HG03575 (cell line): ENCODE data around the gene SEMA5A.

Experiments
- ATAC-seq: cut with Tn5 transposase; IDR thresholded peaks from one replicate; pipeline ENCODE4 v1.9.1; 2021; ENCODE audit not compliant: unreplicated experiment, insufficient number of reproducible peaks, low FRiP score; ENCODE audit errors: extremely low read depth

The SEMA5A gene

GRCh38 chr5:9549941-9550340 is 4.1 kb upstream of the SEMA5A start:
- ATAC-seq, result no peak

- ATAC-seq, result no peak
Observed at GRCh38 chr5:9547122-9547947, 1.5 kb upstream of the SEMA5A start.

- ATAC-seq, result no peak
Observed at GRCh38 chr5:9545136-9545991, 511 bp downstream of the SEMA5A start.

DNA sequence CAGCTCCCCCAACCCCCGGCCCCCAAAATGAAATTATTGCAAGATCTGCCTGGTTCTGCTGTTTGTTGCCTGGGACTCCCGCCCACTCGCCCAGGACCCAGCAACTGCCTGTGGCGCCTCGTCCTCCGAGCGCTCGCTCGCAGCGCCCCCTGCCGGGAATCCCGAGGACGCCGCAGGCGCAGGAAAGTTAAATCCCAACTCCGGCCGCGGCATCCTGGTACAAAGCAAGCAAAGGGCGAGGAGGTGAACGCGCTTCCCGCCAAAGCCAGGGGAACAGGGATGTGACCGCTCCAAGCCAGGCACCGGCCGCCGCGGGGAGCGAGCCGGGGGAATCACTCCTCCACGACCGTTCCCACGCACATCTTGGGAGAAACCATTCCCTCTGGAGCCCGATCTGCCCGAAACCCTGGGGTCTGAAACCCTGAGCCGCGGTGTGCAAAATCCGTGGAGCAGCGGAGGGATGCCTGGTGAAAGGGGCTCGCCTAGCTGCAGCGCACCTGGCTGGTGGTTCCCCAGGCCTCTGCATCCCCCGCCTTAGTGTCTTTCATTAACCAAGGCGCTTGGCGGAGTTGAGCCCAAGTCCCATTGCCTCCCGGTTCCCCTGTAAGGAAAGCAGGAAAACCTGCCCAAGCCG is 1.3 kb downstream of the SEMA5A start:
- no peak for ATAC-seq

GRCh38 chr5:9544056-9544455 is 1.8 kb downstream of the SEMA5A start:
- no peak for ATAC-seq

DNA sequence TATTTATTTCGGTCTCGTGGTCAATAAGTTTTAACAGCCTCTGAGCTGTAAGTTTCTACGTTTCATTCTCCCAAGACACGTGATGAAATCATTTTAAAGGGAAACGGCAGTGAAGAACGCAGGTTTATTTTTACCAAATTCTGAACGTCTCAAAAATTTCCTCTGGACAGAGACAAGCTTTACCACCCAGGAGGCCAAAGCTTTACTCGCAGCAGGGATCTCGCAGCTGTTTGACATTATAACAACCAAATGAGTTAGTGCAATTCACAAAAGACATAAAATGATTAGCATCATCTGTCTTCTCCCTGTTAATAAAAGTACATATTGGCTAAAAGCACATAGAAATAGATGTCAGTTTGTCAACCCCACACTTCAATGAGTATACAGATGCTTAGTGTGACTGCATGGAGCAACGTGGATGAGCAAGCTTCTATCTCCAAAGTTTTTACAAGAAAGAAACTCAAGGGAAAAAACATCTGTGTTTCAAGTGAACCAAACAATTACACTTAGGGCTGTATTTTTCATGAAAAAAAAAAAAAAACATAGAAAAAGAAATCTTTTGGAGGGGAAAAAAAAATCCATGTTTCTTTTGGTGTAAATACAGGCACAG is 2.5 kb downstream of the SEMA5A start:
- ATAC-seq, result no peak

DNA sequence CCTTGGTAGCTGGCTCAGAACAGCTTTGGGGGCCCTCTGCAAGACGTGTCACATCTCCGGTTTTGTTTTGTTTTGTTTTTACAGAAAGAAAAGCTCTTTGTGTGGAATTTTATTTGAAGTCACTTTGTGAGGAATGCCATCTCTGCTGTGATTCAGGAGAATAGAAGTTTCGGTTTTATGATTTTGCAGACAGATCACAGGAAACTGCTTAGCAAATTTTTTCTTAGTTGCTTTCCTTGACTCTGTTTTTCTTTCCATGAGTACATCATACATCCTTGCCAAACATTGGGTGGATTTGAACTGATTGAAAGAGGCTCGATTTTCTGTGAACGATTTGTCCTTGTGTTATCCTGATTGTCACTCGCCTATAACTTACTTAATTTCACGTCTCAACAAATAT is 5.1 kb downstream of the SEMA5A start:
- no peak for ATAC-seq

DNA sequence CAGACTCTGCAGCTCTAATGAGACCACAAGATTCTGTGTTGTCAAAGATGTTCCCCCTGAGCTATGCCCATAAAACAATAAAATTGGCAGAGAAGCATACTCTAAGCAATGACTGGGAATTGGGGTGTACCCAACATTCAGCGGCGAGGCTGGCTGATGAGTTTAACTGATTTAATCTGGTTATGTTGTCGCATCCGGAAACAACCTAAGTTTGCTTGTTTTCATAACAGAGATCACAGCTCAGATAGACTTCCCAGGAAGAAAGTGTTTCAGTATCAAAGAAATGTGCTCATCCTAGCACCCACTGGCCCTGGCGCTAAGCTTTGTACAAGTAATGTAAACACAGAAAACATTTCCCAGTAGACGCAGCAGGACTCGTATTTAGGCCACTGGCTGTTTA is 7.4 kb downstream of the SEMA5A start:
- ATAC-seq, result no peak

- ATAC-seq, result no peak
Observed at GRCh38 chr5:9537223-9538141, 8.4 kb downstream of the SEMA5A start.

- no peak for ATAC-seq
Observed at GRCh38 chr5:9536717-9537116, 9.2 kb downstream of the SEMA5A start.

DNA sequence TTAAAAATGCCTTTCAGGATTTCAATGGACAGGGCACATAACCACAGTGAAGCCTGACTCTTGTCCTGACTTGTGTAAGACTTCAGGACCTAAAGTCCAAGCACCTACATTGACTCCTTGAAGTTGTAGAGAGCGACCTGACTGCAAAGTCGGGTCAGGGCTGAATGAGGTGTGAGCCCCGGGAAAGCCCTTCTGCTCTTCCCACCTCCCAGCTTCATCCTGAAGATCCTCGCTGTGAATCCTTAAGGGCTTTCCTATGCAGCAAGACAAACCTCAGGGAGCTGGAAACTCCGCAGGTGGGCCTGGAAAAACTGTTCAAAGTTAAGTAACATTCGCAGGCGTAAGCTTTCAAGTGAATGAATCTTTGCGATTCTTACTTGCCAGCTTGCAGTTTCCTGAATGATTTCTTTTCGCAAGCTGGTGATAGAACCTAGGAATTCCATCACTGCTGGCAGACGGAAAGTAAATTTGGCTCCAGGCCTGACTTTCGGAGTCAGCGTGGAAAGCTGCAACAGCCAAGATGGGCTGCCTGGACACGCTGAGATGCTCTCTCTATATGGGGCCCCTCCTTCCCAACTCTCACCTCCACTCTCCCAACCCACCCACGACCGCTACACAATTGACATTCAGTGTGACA is 10.9 kb downstream of the SEMA5A start:
- ATAC-seq, result no peak

DNA sequence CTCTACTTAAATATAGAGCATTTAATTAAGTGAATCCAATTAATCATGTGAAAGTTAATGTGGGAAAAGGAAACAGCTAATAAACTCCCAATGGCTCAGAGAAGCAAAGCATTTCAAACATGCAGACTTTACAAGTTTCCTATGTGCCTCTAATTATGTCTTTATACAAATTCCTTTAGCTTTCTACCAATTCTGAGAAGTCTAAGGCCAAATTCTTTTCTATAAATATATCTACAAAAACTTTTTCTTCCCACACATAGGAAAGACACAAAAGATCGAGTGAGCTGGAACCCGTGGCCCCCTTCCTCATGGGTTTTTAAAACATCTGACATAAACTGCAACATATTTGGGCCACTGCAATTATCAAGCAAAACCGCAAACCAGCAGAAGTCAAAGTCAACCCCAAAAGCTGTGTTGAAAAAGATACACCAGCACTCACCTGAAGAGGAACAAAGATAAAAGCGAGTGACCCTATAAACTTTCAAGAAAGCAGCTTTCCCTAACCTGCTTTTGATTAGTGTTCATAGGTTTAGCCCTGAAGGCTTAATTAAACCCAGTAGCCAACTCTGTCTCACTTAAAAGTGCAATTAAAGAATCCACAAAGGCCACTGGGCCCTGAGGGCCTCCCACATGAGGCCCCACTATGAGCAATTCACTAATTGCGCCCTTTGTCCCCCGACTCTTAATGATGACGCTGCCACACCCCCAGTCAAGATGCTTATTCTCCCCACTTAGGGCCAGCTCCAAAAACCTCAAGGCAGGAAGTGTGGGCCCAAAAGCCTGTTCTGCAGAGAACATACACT is 12.1 kb downstream of the SEMA5A start:
- no peak for ATAC-seq

DNA sequence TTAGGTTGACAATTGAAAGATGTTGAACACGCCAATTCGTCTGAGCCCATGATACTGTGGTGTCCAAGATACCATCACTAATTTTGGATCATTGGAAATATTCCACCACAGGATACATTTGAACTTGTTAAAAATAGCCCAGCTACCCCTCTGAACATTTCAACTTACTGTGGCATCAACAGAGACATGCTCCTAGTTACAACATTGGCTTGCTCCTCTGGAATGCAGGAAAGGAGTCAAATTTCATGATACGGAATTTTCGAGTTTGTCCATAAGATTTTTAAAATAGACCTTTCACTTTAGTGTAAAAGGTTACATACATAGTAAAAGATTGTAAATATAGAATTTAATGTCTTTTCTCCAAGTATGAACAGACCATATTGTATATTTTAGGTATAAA is 12.8 kb downstream of the SEMA5A start:
- no peak for ATAC-seq

DNA sequence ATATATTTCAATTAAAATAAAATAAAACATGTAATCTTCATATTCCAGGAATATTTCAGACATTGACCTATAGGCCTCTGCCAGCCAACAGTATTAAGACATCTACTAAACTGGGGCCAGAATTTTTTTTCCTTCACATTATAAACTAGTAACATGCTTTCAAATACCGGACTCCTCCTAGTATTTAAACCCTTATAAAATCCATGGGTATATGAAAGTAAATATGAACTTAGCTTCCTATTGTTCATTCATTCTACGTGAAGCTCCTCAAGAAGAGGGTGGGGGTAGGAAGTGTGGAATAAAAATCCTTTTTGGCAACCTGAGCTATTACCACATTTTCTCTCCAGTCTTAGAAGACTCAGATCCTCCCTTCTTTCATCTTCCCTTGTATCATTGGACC is 16.4 kb downstream of the SEMA5A start:
- ATAC-seq, result no peak

DNA sequence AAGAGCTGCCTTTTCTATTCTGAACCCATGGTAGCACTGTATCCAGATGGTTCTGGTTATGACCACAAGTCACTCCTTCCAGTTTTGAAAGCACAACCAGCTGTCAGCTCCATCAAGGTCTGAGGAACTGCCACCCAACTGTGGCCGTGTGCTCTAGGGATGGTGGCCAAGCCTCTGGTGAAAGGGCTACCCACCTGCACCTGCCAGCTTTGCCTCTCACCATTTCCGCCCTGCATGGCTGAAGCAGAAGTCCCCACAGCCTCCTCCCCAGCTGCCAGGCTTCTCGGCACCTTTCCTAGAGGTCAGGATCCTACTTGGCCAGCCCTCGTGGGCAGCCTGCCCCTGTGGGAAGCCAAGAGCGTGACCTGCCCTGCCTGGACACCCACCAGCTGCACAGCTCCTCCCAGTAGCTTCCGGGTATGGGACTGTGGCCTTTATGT is 16.8 kb downstream of the SEMA5A start:
- ATAC-seq, result no peak

GRCh38 chr5:9524941-9525340 is 20.9 kb downstream of the SEMA5A start:
- ATAC-seq, result no peak

DNA sequence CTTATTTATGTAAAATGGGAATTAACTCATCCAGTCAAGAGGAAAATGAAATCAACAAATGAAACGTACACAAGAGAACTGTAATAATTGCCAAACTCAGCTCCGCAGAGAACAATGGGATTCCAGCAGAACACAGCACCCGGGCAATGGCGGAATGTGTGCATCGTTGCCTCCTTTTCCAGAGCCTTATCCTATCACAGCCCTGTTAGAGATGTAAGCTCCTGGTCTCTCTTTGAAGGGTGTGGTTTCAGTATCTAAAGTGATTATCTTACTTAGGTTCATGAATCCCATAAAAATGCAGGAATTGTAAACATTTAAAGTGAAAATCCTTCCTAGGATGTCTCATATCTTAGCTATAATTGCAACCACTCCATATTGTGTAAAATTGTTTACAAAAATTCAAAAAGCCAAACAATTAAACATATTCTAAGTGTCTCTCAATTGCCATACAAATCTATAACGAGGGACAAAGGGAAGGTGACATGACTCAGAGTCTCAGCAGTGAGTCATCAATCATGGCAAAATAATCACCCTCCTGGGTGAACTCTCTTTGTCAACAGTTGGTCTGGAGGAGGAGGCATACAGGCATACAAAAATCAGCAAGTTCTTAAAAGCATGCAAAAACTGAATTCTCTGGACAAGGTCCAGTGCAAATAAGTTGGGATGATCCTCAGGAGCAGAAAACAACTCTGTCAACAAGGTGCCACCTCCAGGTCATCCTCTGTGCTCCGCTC is 22.6 kb downstream of the SEMA5A start:
- no peak for ATAC-seq
